NCI-H1694 (cell line): Measurements from ENCODE around the gene CDH4.

Experiments used
- DNase-seq: peaks from one replicate; lab custom pipeline; 2025; lab: John Stamatoyannopoulos, UW

The CDH4 gene

DNA sequence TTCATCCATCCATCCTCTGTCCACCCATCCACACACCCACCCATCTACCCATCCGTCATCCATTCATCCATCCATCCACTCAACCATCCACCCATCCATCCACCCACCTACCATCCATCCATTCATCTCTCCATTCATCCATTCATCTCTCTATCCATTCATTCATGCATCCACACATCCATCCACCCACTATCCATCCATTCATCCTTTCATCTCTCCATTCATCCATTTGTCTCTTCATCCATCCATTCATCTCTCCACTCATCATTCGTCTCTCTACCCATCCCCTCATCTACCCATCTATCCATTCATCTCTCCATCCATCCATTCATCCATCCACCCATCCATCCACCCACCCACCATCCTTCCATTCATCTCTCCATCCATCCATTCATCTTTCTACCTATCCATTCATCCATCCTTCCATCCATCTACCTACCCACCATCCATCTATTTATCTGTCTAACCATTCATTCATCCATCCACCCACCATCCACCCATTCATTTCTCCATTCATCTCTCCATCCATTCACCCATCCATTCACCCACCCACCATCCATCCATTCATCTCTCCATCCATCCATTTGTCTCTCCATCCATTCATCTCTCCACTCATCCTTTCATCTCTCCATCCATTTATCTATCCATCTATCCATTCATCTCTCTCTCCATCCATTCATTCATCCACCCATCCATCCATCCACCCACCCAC lies 538.2 kb downstream of the CDH4 start:
- no peak for DNase-seq

DNA sequence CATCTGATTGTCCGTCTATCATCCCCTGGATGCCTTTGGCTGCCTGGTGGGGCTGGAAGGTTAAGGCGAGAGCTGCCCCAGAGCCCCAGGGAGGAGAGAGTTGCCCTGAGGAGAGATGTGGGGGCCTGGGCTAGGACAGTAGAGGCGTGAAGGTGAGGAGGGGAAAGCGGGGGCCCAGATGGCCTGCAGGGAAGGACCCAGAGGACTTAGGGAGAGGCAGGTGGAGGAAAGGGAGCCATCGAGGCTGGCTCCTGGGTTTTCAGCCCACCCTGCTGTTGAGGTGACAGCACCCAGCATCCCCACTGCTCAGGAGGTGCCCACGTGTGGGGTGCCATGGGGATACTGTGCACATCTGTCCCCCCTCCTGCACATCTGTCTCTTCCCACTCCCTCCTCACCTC lies 539.9 kb downstream of the CDH4 start:
- DNase-seq, result no peak

DNA sequence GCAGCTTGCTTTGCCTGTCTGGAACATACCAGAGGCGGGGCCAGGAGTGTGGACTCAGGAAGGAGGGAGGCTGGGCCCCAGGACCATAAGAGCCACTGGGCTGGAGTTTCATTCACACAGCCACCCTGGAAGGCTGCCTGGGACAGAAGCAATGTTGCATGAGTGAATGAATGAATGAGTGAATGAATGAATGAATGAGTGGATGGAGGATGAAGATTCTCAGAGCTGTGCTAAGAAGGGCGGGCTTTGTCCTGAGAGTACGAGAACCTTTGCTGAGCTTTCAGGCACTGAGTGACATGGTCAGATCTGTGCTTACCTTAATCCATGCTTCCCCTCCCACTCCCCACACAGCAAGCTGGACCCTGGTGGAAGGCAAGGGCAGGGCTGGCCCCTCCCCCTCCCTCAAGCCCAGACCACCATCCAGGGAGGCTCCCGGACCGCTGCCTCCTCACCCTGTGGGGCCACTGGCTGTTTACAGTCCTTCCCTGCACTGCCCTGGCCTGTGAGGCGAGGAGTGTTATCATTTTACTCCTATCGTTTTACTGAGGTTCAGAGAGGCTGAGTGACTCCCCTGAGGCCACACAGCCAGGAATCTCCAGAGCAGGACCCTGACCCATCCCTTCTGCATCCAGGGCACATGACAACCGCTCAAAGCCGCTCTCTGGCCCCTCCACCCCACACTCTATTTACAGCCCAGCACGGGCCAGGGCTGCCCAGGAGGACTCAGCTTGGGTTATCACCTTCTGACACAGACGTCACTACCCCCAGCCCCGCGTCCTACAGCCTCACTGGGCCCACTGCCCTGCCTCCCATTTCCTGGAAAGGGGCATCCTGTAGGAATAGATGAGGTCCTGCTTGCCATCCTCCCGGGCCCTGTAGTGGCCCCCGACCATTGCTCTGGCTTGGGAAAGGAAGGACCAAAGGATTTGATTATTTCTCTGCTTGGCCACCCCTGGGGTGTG lies 543.9 kb downstream of the CDH4 start:
- no peak for DNase-seq

DNA sequence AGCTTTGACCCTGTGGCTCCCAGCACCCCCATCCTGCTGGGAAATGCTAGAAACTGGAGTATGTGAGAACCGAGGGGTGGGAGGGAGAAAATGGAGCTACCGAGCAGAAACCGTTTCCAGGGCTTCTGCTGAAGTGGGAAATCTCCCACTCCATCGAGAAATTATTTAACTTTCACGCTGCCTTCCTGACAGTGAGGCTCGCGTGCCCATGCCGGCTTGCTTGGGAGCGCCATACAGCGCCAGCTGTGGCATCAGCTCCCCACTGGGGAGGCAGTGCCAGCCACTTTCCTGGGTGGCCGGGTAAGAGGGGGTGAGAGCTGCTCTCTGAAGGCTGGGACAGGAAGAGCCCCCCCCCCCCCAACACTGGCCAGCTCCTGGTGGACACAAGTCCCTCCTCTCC lies 544.7 kb downstream of the CDH4 start:
- DNase-seq, result no peak

DNA sequence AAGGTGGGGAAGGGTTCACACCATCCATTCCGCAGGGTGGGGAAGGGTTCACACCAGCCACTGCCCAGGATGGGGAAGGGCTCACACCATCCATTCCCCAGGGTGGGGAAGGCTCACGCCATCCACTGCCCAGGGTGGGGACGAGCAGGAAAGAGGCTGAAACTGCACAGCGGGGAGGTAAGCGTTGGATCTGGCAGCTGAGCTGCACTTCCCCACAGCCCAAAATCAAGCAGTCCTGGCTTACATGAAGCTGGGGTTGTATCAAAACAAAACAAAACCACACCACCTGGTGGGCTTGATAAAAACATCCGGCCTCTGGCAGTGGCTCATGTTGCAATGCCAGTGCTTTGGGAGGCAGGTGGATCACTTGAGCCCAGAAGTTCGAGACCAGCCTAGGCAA lies 545.1 kb downstream of the CDH4 start:
- no peak for DNase-seq

DNA sequence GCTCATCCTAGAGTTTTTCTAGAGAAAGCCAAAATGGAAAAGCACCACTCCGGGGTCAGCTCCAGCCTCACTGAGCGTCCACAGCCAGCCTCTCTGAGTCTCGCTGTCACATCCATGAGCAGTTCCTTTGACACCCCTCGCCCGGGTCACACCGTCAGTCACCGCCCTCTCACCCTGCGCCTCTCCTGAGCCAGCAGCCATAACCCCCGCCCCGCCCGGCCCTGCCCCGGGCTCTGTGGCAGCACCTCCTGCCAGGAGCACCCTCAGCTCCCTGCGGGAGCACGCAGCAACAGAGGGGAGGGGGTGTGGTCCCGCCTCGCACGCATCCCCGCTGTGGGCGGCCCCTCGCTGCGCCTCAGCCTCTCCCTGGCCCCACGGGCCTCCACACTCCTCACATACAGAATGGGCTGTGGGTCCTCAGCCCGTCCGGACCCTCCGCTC lies 545.9 kb downstream of the CDH4 start:
- DNase-seq, result no peak

DNA sequence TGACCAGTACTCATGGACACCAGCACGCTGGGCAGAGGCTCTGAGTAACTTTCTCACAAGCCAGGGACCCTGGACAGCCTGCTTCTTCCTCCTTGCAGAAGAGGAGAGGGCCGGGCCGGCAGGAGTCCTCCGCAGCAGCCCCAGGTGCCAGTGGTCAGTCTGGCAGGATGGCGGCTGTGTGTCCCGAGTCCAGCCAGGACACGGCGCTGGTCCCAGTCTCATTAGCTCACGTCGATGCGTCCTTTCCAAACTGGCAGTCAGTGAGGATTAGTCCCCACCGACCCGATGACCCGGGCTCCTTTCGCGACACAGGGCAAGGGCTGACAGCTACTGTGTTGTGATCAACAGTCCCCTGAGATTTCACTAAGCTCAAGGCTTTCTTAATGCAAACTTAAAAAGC lies 546.6 kb downstream of the CDH4 start:
- no peak for DNase-seq

DNA sequence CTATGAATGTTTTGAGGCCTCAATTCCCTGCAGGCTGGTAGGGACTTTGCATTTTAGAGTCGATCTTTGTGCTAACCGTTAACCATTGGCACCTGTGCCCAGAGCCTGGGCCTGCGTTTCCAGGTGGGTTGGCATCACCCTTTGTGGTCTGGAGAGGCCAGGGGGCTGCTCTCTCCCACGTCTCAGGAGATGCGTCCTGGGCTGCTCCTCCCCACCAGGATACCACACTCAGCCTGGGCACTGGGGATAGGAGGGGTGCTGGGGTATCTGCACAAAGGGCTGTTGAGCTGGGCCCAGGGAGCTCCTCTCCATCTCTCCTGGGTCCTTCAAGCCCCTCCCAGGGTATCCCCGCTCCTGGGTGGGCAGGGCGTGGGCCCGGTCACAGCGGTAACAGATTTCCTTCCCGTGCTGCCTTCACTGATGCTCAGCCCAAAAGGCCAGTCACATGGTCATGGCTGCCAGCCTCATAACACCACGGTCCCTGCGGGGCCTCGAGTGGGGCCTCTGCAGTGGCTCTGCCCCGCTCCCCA lies 547.4 kb downstream of the CDH4 start:
- DNase-seq, result no peak

DNA sequence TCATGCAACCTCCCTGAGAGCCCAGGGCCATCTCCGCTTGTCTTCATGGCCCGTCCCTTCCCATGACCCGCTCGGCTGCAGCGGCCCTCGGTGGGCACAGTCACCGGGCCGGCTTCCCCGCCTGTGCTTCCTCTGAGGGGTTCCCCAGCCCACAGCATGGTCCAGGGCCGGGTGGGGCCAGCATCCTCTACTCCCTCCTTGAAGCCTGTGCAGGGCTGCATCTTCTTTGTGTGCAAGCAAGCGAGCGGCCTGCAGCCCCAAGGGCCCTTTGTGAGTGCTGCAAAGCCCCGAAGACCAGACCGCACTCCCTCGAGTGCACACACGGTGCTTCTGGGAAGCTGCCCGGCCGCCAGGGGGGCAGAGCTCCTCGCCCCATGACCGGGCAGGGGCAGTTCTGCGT lies 547.9 kb downstream of the CDH4 start:
- no peak for DNase-seq

DNA sequence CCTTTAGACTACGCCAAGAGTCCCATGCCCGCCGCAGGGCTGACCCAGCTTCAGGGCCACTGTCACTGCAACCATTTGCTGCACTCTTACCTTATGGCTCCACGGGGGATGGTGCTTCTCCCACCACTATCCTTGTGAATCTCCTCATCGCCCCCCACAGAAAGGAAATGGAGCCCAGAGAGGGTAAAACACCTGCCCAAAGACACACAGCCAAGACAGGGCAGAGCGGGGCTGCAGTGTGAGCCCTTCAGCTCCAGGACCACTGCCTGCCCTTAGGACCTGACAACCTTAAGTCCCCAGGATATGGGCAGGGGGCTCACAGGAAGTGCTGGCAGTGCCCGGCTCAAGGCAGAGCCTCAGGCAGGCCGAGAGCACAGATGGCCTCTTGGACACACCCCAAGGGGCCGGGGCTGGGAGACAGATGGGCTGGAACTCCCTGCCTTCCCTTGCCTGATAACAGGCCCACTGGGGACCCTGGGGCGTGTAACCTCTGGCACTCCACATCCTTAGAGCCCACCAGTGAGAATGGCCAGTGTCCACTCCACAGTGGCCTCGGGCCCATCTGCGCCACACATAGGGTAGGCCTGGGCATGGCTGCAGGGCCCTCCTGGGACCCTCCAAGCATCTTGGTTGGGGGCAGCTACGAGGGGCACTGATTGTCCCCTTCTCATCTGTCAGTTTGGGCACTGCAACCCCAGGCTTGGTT lies 548.5 kb downstream of the CDH4 start:
- DNase-seq, result no peak

DNA sequence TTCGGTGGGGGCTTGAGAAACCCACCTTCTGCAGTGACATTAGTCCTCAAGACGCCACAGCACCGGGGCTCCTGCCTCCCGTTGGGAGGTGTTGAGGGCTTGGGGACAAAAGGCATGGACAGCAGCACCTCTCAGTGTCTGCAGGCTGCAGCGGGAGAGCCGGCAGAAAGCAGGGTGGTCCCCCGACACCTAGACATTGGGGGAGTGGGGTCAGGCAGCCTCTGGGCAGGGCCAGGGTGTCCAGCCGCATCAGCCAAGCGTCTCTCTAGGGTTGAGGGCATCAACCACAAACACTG lies 549.0 kb downstream of the CDH4 start:
- no peak for DNase-seq

DNA sequence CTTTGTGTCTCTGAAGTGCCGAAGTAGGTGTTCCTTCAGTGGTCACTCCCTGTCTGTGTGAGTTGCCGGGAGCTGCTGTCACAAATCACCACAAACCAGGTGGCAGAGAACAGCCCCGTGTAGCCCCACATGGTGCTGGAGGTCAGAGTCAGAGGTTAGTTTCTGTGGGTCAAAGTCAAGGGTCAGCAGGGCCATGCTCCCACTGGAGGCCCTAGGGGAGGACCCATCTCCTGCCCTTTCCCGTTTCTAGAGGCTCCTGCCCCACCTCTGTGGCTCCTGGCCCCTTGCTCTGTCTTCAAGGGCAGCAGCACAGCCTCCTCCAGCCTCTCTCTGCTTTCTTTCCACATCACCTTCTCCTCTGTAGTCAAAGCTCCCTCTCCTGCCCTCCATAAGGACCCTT lies 549.4 kb downstream of the CDH4 start:
- DNase-seq, result no peak

DNA sequence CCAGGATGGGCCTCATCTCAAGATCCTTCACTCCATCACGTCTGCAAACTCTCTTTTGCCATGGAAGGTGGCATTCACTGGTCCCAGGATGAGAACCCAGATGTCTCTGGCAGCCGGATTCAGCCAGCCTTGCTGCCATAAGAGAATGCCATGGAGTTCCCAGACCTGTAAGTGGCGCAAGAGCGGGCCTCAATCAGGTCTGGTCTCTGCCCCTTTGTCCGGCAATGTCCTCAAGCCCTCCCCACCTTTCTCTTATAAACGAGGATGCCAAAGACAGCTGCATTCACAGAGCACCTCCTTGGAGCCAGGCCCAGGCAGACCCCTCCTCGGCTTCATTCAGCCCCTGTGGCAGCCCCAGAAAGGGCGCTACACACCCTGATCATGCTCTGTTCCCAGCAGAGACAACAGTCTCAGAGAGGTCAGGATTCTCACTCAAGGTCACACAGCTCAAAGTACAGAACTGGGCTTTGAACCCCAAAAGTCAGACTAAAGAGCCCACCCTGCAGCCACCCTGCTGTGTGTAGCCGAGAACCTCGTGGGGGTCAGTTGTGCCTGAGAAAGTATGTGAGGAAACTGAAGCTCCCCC lies 549.9 kb downstream of the CDH4 start:
- no peak for DNase-seq

DNA sequence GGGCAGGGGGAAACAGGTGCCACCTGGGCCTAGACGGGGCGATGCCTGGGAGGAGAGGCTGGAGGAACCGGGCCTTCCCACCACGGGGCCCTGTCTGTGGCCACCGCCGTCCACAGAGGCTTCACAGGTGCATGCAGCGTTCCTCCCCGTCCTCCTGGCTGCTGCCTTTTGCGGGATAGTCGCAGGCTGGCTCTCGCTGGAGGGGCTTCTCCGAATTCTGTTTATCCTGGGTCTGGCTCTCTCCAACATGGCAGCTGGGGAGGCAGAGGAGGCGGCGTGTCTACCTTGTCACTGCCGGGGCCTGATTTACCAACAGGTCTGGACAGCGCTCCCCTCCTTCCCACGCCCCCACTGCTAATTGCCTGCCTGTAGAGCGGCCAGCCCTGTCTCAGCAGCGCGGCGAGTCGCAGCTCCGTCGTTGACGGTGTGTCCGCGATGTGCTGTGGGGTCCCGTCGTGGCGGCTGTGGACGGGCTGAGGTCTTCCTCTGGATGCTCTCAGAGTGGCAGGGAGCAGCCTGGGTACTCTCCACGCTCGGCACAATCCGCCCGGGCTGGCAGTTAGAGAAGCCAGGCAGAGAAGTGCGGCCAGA lies 550.8 kb downstream of the CDH4 start:
- DNase-seq, result no peak

DNA sequence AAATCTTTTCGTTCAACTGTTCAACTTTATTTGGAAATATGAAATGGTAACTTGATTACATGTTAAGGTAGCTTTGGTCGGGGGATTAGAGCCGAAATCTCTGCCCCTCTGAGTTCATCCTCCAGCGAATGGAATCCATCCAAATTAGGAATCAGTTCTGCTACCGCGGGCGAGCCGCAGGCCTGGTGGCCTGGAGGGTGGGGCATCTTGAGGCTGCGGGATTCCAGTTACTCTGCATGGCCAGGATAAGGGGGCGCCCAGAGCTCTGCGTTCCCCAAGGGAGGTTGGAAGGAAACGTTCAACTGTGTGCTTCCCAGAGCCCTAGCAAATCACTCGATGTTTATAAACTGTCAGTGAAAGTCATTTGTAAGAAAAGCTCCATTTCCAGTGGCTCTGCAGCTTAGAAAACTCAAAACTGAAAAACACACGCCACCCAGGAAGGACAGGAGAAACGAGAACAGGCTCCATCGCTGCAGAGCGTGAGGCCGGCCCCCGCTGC lies 551.4 kb downstream of the CDH4 start:
- DNase-seq, result no peak

DNA sequence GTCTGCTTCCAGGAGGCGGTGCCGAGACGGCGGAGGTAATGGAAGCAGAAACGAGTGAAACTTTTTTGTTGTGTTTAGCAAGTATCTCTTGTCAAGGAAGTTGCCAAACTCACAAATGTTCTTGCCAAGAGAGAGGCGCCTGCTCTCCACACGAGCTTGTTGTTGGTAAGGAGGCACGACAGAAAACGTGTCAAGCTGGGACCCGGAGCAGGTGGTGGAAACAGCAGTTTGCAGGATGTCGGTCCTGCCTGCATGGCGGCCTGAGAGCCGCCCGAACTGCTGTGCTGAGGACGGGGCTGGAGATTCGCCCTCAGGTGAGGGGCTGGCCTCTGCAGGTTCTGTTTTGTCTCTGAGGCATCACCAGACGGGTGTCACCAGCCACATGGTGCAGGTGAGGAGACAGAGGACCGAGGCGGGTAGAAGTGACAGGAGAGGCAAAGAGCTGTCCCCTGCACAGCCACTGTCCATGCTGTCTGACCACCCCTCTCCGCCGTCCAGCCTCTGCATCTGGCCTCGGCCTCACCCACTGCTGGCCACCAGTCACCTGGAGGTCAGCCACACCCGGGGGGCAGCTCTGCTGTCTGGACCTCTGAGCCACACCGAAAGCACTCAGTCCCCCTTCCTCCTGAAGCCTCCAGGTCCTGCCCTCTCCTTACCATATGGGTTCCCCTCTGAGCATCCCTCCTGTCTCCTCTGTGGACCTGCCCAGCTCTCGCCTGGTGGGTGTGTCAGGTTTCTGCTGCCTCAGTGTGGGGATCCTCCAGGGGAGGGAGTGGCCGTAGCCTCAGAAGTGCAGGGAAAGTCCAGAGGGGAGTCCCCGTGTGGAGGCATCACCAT lies 552.1 kb downstream of the CDH4 start:
- no peak for DNase-seq

DNA sequence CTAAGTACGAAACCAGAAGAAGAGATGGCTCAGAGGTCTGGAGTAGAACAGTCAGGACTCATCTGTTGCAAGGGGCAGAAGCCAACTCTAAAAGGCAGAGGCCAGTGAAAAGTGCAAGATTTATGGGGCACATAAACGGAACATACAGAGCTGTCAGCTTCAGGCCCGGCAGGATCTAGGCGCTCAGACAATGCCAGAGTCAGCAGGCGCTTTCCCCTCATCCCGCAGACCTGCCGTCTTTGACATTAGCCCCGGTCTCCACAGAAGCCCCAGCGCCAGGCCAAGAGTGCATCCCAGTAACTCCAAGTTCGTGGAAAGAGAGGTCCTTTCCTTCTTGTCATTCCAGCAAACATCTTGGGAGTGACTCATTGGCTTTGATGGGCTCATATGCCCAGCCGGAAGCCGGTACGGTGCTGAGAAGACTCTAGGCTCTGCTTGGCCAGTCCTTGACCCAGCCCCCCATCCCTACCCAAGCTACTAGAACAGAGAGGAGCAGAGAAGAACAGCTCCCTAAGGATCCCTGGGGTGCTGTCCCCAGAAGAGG lies 552.8 kb downstream of the CDH4 start:
- no peak for DNase-seq

DNA sequence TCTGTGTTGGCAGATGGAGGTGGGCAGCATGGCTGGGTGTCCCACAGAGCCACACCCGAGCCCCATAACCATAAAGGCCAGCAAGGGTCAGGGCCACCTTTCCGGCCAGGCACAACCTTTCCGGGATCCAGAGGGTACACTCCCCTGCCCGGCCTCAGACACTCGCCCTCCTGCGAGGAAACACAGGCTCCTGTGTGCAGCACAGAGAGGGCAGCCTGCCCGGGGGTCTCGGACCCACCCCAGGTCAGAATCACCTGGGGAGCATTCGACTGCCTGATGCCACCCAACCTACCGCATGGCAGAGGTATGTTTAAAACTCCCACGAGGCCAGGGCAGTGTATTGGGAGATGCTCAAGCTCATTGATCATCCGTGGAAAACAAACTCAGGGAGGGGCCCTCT lies 553.3 kb downstream of the CDH4 start:
- no peak for DNase-seq

DNA sequence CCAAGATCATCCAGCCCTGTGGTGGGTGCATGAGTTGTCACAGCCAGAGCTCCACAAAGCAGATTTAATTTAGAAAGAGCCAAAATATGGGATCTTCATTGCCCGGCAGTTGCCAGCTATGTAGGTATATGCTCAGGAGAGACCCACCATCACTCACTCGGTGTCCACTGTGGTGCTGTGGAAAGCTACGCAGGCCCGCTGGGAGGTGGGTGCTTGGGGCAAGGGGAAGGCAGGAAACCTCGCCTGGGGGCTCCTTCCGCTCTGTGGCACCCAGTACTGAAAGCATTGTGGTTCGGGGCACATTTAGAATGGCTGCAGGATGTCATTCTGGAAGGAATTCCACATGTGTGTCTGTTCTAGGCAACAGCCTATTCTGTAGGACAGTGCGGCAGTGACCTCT lies 553.7 kb downstream of the CDH4 start:
- no peak for DNase-seq

DNA sequence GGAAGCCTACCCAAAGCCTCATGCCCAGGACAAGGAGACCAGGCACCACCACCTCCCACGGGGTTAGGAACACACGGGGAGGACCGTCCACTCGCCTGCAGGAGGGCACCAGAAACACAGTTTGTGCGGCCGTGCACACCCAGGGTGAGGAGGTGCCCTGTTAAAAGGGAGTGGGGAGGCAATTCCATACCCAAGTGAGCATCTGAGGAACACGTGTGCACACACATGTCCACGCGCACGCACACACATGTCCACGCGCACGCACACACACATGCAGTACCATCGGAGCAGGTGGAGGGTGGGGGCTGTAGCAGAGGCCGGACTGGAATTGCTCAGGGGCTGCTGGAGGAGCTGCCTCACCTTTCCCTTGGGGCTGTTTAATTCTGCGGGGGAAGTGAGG lies 554.3 kb downstream of the CDH4 start:
- DNase-seq, result no peak

DNA sequence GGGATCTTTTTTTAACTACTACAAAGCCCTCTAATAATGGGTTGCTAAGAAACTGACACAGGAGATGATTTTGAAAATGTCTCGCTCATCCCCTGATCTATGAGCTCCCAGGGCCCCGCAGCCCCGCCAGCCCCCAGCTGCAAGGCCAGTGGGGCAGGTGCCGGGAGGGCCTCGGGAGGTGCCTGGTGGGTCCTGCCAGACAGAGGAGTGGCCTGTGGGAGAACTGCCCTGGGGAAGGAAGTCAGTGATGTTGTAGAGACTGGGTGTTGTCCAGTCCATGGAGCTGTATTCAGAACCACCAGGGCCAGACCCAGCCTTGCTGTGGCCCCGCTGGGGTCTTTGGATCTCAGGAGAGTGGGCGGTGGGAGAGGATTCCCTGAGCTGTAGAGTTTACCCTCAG lies 554.9 kb downstream of the CDH4 start:
- no peak for DNase-seq
